Glomerular visceral epithelial cell (primary cell): ENCODE data around the gene MAFB.

Experiments used
- DNase-seq: peaks from one replicate; pipeline ENCODE4 v3.0.0-alpha.2; 2016; ENCODE audit errors: extremely low spot score

The MAFB gene

GRCh38 chr20:40682104-40682981, 6.7 kb downstream of the MAFB start:
- DNase-seq, result no peak

GRCh38 chr20:40681684-40682083, 7.4 kb downstream of the MAFB start:
- DNase-seq, result no peak

DNA sequence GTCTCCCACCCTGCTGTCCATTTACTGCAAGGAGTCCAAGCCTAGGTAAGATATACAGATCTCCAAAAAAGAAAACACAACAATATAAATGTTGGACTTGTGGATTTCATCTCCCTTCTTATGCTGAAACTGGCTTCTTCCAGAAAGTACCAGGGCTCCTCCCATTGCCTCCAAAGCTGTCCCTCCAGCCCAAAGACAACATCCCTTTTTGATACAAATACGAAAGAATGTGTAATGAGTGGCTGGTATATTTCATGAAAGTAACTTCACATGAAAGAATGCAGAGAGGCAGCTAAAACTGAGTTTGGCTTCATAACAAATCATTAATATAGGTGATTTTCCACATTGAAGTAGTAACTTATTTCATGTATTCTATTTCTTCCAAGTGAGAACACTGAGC, 7.9 kb downstream of the MAFB start:
- no peak for DNase-seq

DNA sequence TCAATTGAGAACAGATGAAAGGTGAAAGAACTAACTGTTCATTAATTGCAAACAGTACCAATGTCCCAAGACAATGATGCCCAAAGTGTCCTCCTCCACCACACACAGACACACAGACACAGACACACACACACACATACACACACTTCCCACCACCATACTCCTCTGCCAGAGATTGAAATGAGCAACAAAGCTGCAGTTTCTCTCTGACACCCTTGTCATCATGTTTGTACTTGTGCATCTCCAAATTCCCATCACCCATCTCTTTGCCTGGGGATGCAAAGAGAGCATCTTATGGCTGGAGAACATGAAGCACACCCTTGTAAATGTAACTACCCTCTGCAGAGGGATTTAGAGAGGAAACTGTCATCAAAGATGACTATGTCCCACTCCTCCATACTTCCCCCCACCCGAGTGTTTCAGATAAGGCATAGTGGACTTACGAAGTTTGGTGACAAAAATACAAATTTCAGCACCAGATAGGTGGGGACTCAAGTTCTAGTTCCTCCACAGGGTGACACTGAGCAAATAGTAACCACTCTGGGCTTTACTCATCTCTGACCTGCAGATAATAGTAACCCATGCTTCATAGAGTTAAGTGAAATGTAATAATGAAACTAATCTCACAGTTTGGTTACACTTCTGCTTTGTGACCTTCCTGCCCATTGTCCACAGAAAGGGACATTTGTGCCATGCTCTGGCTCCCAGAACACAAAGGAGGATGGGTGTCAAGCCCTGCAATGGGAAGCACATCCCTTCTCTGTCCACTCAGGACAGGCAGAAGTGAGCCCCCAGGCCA, 8.7 kb downstream of the MAFB start:
- no peak for DNase-seq

DNA sequence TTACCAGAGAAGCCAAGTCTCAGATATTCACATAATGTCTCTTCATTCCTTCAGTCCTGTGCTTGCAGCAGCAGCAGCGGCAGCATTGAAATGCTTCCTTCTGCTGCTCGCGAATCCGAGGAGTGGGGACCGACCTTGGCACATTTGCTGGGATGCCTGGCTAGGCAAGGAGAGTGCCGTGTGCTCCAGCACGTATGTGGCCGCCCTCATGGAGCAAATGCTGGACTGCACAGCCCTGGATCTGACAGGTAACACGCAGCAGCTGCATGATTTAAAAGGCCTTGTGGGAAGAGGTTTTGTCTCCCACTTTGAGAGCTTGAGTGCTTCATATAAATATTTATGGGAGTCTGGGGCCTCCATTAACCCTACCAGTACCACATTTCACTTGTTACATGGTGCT, 9.9 kb downstream of the MAFB start:
- no peak for DNase-seq

GRCh38 chr20:40678286-40678875, 10.7 kb downstream of the MAFB start:
- DNase-seq, result no peak

GRCh38 chr20:40677343-40677924, 11.6 kb downstream of the MAFB start:
- no peak for DNase-seq

DNA sequence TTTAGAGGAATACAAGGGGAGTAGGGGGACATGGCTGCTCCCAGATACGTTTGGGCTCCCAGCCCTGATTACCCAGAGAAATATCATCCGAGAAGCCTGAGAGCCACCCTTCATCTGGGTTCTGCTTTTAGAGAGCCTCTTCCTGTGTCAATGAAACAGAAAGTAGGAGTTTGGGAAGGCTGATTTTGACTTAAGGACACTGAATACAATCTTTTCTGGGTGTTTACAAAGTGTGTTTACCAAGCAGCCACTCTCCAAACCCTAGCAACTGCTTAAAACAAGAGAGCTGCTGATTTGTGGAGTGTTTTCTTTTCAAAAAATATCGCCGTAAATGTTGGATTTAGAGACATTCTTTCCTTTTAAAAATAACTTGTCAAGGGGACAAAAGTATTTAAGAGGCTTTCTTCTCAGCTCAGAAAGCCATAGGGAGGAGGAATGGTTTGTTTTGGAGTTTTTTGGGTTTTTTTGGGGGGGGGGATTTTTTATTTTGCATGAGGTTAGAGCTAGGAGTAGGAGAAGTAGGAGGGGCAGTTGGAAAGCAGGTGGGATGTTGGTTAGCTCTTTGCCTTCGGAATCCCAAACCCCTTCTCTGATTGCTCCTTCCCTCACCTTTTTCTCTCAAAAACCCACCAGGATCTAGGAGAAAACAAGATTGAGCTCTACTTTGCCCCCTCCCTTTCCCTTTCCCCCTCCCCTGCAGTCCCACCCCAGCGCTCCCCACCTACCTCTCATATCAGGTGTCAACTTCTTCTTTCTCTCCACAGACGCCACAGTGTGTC, 12.4 kb downstream of the MAFB start:
- DNase-seq, result no peak

DNA sequence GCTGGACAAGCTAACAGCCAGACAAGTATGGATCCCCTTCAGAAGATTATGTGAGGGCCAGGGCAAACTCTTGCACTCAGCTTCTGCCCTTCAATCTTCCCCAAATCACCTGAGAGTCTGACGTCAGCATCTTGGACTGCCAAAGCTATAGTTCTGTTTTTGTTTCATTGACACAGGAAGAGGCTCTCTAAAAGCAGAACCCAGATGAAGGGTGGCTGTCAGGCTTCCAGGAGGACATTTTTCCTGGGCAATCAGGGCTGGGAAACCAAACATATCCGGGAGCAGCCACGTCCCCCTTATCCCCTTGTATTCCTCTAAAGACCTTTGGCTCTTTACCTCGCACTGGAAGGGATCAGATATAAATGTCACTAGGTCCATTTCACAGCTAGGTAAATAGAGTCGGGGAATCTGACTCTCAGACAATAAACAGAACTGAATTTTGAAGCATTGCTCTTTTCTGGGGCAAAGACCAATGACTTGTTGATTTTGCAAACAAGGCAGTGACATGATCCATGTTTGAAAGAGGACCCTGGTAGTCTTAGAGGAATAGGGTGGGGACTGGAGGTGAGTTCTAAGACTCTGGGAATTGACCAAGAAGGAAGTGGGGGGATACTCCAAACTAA, 13.3 kb downstream of the MAFB start:
- DNase-seq, result no peak

GRCh38 chr20:40673442-40673841, 15.6 kb downstream of the MAFB start:
- no peak for DNase-seq

DNA sequence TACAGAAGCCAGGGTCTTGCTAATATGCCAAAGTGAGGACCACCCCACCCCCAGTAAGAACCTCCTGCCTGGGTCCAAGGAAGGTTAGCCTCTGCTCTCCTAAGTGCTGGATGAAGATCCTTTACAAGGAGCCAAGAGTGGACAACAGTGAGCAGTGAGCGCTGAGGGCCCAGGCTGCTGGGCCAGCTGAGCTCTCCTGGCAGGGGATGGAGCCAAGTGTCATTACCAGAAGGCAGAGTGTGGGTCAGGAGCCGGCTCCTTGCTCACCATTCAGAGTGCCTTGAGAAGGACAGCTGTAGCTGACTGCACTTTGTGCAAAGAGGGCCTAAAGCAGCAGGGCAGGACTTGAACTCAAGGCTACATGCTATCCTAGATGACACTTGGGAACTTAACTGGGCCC, 16.9 kb downstream of the MAFB start:
- DNase-seq, result no peak

- no peak for DNase-seq
These were observed 18.8 kb downstream of the MAFB start for GRCh38 chr20:40670253-40670652.

- no peak for DNase-seq
These were observed 19.3 kb downstream of the MAFB start for GRCh38 chr20:40669692-40670091.

DNA sequence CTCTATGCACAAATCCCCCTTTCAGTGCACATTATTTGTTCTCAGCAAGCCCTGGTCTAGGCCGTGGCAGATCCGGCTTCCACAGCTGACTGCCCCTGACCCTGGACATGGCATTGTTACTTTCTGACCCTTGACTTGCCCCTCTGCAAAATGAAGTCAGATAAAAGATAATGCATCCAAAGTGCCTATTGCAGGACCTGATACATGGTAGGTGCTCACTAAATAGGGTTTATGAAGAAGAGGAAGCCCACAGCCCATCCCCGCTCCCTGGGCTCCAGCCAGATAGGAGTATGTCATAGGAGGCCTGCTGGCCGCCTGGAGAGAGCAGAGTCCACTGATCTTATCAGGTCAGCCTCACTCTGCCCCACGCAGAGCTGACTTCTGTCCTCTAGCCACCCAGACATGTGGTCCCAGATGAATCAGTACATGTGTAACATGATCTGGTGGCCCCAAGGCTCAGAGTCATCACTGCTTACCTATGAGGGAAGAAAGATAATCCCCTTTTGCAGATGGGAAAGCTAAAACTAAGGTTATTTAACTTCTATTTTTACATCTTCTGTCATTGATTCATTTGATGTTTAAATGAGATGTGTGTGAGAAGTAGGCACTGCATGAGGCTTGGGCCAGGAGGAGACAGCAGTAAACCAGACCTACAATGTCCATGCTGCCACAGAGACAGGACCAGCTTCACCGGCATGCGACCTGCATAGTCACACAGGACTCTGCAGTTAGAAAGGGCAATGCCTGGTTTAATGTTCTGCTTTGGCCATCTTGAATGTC, 20.4 kb downstream of the MAFB start:
- no peak for DNase-seq

- DNase-seq, result no peak
These were observed 21.5 kb downstream of the MAFB start for GRCh38 chr20:40667503-40667902.

- no peak for DNase-seq
These were observed 22.7 kb downstream of the MAFB start for GRCh38 chr20:40666336-40666735.

- no peak for DNase-seq
These were observed 24.1 kb downstream of the MAFB start for GRCh38 chr20:40664891-40665290.

DNA sequence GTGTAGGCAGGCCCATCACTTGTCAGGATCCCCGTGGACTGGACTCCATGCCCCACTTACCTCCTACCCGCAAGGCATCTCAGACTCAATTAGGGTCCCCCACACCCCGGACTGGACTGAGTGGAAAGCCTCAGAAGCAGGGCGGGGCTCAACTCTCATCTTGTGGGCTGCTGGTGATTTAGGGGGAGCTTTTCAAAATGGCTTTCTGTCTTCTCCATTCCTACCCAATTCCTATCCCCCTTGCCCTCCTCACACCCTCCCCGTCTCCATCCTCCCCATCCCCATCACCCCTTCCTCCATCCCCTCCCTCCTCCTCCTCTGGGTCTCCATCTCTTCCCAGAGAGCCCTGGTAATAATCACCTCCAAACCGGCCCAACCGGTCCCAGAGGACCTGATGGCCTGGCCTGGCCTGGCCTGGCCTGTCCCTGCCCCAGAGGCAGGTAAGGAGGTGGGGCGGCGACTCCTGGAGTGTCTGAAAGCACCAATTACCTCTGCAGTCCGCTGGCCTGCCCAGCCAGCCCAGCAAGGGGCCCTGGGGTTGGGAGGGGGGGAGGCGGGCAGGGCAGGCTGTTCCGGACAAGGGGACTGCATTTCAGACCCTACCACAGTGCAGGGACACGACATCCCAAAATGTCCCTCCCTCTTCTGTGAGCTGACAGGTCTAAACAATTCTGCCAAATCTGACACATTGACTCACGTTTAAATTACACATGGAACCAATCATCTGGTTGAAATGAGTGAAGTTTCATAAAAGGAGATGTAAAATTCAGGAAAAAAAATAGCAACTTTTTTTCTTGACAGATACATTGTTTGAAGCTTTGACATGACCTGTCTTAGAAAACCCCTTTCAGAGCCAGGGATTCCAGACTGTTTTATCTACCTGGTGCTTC, 24.8 kb downstream of the MAFB start:
- no peak for DNase-seq

DNA sequence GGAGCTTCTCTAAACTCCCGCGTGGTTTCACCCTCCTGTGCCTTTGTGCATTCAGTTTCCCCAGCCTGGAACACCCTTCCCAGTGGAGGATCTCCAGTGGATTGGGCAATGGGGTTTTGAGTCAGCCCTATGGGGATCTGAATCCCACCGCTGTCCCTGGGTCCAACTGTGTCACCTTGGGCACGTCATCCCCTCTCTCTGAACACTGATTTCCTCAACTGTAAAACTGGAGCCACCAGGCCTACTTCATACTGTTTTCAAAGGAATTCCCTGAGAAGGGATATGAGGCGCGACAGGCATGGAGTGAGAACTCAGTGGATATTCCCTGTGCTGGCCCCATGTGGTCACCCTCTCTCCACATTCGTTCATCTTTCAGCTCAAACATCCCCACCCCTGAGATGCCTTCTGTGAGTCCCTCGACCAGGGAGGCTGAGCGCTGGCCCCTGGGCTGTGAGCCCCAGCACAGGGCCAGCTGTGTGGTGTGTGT, 25.7 kb downstream of the MAFB start:
- no peak for DNase-seq
